NOMO-1 treated with dmso at 0.1 percent for 144 hours (cell line): ENCODE data around the gene PDZK1IP1.
"Not testable (repeated sequence)": the region's sequence is repeated elsewhere in the genome, so short reads cannot be mapped to it uniquely, and the experiment has no call there.

ENCODE experiments used
- DNase-seq: peaks from one replicate; lab custom pipeline; 2025; ENCODE audit not compliant: unreplicated experiment; lab: John Stamatoyannopoulos, UW

PDZK1IP1 gene

DNA sequence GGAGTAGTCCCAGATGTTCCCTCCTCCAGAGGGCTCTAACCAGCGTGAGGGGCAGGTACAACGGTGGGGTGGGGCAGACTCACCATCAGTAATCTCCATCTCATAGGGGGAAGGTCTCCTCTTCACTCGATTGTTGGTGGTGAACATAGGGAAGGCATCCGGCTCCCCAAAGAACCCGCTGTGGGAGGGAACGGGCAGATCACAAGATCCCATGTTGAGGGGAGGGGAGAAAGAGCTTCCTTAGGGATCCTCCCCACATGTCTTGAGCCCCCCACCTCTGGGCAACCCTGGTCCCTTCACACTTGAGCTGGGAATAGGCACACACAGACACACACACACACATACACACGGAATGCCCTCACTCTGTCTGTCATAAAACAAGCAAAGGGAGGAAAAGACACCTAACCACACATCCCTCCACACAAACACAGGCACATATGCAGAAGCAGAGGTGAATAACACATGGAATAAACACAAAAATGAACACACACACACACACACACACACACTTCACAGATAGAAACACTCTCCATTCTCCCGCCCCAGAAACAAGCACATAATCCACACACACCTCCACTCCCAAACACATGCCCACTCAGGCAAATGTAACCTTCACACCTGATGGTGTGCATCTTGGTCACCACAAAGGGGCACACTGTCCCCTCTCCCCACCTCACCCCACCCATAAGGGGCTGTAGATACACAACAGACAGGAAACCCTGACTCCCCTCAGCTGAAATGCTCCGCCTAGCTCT, 34.3 kb upstream of the PDZK1IP1 start:
- DNase-seq = no peak

GRCh38 chr1:47223174-47223920, 33.5 kb upstream of the PDZK1IP1 start:
- no peak for DNase-seq

GRCh38 chr1:47222476-47222875, 32.6 kb upstream of the PDZK1IP1 start:
- DNase-seq = no peak

GRCh38 chr1:47219590-47220220, 29.9 kb upstream of the PDZK1IP1 start:
- DNase-seq = no peak

- no peak for DNase-seq
Measured at GRCh38 chr1:47219001-47219400, 29.2 kb upstream of the PDZK1IP1 start.

GRCh38 chr1:47216278-47217059, 26.6 kb upstream of the PDZK1IP1 start:
- DNase-seq = no peak

DNA sequence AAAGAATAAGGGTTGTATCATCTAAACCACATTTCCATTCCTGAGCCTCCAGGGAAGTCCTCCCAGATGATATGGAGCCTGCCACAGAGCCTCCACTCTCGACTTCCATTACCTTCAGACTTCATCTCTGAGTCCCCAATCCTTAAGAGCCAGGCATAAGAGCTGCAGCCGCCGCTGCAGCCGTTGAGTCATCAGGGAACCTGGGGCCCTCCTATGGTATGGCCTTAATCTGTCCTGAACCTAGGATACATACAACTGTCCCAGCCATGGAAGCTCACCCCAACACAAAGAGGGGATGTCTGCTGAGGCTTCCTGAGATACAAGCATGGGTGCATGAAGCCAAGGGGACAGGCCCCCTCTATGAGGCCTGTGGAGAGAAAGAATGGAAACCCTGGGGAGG, 25.9 kb upstream of the PDZK1IP1 start:
- no peak for DNase-seq

- no peak for DNase-seq
Measured at GRCh38 chr1:47214549-47214948, 24.7 kb upstream of the PDZK1IP1 start.

DNA sequence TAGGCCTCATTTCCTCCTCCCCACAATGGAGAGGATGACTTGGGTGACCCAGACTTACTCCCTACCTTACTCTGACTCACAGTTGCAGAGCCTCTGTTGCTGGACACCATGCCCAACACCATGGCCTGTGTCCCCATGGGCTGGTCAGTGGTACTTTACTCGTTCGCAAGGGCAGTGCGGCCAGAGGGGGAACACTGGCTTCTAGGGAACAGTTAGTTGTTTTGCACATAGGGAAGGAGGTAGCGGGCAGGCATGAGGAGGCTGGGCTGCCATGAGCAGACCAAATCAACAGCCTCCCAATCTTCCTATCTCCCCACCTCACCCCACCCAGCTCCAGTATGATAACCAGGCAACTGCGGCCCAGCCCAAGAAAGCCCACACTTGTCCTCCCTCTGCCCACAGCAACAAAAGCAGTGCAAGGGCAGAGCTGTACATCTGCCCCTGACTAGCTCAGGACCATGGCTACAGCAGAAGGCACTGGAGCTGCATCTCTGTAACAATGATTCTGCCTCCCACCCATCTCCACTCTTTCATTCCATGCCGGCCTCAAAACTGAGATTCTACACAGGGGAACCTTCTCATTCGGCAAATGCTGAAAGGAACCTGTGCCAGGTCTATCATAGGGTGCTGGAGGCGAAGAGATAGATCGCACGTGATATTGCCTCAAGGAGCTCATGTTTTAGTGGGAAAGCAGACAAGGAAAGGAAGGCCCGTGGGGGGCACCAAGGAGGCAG, 23.6 kb upstream of the PDZK1IP1 start:
- DNase-seq = no peak

- no peak for DNase-seq
Measured at GRCh38 chr1:47212636-47213229, 22.9 kb upstream of the PDZK1IP1 start.

- DNase-seq = no peak
Measured at GRCh38 chr1:47211796-47212269, 22.0 kb upstream of the PDZK1IP1 start.

DNA sequence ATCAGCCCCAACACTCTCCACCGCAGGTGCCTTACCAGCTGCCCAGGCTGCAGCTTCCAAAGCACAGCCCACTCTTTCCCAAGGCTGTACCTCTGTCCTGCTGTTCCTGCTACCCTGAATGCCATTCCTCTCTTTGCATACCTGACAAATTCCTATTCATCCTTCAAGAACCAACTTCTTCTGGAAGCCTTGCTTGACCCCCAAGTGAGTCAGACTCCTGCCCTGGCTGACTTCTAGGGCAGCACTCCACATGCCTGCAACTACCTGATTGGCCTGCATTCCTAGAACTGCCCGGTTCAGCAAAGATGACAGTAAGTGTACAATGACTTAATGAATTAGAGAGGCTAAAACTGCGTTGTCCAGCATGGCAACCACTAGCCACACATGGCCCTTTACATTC, 20.8 kb upstream of the PDZK1IP1 start:
- DNase-seq = no peak

DNA sequence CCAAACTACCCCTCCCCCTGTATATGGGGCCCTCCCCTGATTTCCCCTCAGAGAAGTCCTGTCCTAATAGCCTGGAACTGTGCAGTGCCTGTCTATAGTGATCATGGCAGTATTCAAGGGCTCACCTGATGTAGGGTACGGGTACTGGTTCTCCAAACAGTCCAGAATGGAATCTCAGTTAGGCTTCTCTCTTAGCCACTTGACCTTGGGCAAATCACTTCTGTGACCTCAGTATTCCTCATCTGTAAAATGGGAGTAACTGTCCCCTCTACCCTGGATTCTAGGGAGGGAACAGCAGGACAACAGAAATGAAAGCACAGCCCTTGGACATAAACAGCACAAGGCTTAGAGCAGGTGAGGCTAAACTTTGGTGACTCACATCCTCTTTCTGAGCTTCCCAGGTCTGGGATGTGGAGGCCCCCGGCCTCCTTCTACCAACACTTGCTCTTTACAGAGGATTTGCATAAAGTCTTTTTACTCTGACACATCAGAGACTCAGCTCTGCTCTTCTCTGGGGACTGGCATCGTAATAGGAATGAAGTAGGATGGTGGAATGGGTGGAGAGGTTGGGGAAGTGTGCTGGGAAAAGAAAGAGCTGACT, 20.0 kb upstream of the PDZK1IP1 start:
- DNase-seq = no peak

GRCh38 chr1:47209091-47209490, 19.3 kb upstream of the PDZK1IP1 start:
- no peak for DNase-seq

DNA sequence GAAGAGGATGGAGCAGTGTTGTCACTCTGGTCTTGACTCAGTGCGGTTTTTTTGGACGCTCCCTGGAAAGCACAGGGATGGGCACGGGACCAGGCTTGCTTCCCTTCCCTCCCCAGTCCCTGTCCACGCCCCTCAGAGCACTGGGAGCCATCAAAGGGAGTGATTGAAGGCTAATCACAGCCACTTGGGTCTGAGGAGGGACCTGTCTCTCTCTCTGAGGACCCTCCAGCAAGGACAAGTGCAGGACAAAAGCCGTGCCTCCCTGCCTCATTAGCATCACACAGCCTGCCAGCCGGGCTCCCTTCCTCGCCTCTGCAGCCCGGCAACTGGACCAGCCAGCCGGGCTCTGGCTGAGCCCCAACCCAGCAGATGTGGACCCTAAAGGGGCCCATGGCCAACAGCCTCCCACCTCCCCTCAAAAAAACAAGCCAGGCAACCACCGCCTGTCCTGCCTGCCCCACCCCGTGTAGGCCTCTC, 18.6 kb upstream of the PDZK1IP1 start:
- DNase-seq = no peak

DNA sequence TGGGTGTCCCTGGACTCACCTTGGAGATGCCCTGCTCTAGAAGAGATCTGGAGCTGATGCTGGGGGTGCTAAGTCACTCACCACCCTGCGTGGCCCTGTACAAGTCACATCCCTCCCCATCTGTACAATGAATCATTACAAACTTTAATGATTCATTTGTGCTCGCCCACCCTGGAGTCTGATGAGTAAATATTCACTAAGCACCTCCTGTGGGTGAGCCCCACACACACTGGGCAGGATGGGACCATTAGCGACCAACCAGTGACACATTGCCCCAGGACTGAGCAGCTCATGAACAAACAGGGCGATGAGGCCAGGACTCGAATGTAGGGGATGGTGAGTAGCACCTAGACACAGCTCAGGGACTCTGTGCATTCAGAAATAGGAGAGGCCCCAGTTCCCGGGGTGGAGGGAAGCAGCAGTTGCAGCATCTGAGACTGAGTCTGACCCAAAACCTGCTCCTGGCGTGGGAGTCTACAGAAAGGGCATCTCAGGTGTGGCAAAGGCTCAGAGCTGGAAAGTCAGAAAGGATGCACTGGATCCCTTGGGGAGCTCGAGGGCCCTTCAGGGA, 18.1 kb upstream of the PDZK1IP1 start:
- no peak for DNase-seq

GRCh38 chr1:47205918-47206317, 16.1 kb upstream of the PDZK1IP1 start:
- DNase-seq = no peak

DNA sequence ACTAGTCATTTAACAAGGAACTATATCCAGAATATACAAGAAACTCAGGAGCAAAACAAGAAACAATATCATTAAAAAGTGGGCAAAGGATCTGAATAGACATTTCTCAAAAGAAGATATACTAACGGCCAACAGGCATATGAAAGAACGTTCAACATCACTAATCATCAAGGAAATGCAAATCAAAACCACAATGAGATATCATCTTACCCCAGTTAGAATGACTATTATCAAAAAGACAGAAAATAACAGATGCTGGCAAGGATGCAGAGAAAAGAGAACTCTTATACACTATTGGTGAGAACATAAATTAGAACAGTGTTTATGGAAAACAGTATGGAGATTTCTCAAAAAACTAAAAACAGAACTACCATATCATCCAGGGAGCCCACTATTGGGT, 13.7 kb upstream of the PDZK1IP1 start:
- not testable (repeated sequence) for DNase-seq

GRCh38 chr1:47201179-47201578, 11.3 kb upstream of the PDZK1IP1 start:
- no peak for DNase-seq
